ENCODE measurements around the gene C13orf46. TPM values are rescaled to one million over a fixed set of nuclear protein-coding genes. Genes with fewer than 3 reads are reported as not detected.

Gene C13orf46
- total RNA-seq, 1 donor from 2014 or later, result 0.61 TPM

GRCh38 chr13:114015111-114015968 is 41.5 kb upstream of the C13orf46 start:
- Mint-ChIP-seq H3K9me3 (no peaks in the 10 kb centered on the region), H3K4me3 (no peak overlapping the region), H3K4me1 (peaks cover 4% of the 10 kb centered on the region), H3K27me3 (no peaks in the 10 kb centered on the region), H3K36me3 (ENCODE audit: low read depth) (peaks cover 28% of the 10 kb centered on the region), H3K27ac (no peak overlapping the region)
- intact Hi-C loops (cut with micrococcal nuclease), result no loop called here
- DNase-seq, result no peak

GRCh38 chr13:114013952-114014629 is 40.2 kb upstream of the C13orf46 start:
- intact Hi-C loops (cut with micrococcal nuclease), result no loop called here
- Mint-ChIP-seq H3K27ac (no peak overlapping the region), H3K9me3 (no peaks in the 10 kb centered on the region), H3K4me1 (peaks cover 4% of the 10 kb centered on the region), H3K4me3 (no peak overlapping the region), H3K36me3 (ENCODE audit: low read depth) (peaks cover 37% of the 10 kb centered on the region), H3K27me3 (no peaks in the 10 kb centered on the region)
- no peak for DNase-seq

- H3K9me3 Mint-ChIP-seq, result no peaks in the 10 kb centered on the region
- intact Hi-C loops (cut with micrococcal nuclease), result no loop called here
- no peaks in the 10 kb centered on the region for H3K27me3 Mint-ChIP-seq
- H3K4me3 Mint-ChIP-seq, result no peak overlapping the region
- no peak overlapping the region for H3K27ac Mint-ChIP-seq
- H3K36me3 Mint-ChIP-seq (ENCODE audit: low read depth), result peaks cover 36% of the 10 kb centered on the region
- no peak for DNase-seq
- H3K4me1 Mint-ChIP-seq, result peaks cover 4% of the 10 kb centered on the region
Measured at GRCh38 chr13:114013336-114013735, 39.5 kb upstream of the C13orf46 start.

GRCh38 chr13:114012921-114013320 is 39.0 kb upstream of the C13orf46 start:
- H3K4me3 Mint-ChIP-seq, result no peak overlapping the region
- no peak for DNase-seq
- H3K27ac Mint-ChIP-seq, result no peak overlapping the region
- H3K4me1 Mint-ChIP-seq, result peaks cover 4% of the 10 kb centered on the region
- H3K9me3 Mint-ChIP-seq, result no peaks in the 10 kb centered on the region
- no peaks in the 10 kb centered on the region for H3K27me3 Mint-ChIP-seq
- peaks cover 36% of the 10 kb centered on the region for H3K36me3 Mint-ChIP-seq (ENCODE audit: low read depth)
- intact Hi-C loops (cut with micrococcal nuclease), result no loop called here

GRCh38 chr13:114012141-114012540 is 38.3 kb upstream of the C13orf46 start:
- Mint-ChIP-seq H3K4me1 (peaks cover 4% of the 10 kb centered on the region), H3K27me3 (no peaks in the 10 kb centered on the region), H3K27ac (no peak overlapping the region), H3K4me3 (no peak overlapping the region), H3K9me3 (no peaks in the 10 kb centered on the region), H3K36me3 (ENCODE audit: low read depth) (peaks cover 32% of the 10 kb centered on the region)
- no peak for DNase-seq
- intact Hi-C loops (cut with micrococcal nuclease), result no loop called here

GRCh38 chr13:114011226-114011625 is 37.4 kb upstream of the C13orf46 start:
- H3K27ac Mint-ChIP-seq, result peak overlapping the region; percentile 7

GRCh38 chr13:114010401-114011101 is 36.7 kb upstream of the C13orf46 start:
- no peaks in the 10 kb centered on the region for H3K9me3 Mint-ChIP-seq

More at GRCh38 chr13:114011226-114011625, 37.4 kb upstream of the C13orf46 start:
- H3K27me3 Mint-ChIP-seq, result no peaks in the 10 kb centered on the region
- peaks cover 25% of the 10 kb centered on the region for H3K36me3 Mint-ChIP-seq (ENCODE audit: low read depth)
- no peaks in the 10 kb centered on the region for H3K9me3 Mint-ChIP-seq
- intact Hi-C loops (cut with micrococcal nuclease), result no loop called here
- no peak for DNase-seq
- peaks cover 4% of the 10 kb centered on the region for H3K4me1 Mint-ChIP-seq
- H3K4me3 Mint-ChIP-seq, result no peak overlapping the region

GRCh38 chr13:114009590-114010400 is 35.9 kb upstream of the C13orf46 start:
- no peak for DNase-seq
- Mint-ChIP-seq H3K4me3 (no peak overlapping the region), H3K27ac (no peak overlapping the region), H3K27me3 (no peaks in the 10 kb centered on the region), H3K9me3 (no peaks in the 10 kb centered on the region), H3K4me1 (peaks cover 4% of the 10 kb centered on the region), H3K36me3 (ENCODE audit: low read depth) (peaks cover 19% of the 10 kb centered on the region)
- intact Hi-C loops (cut with micrococcal nuclease), result no loop called here

More at GRCh38 chr13:114010401-114011101, 36.7 kb upstream of the C13orf46 start:
- H3K27ac Mint-ChIP-seq, result peak overlapping the region; percentile 7
- intact Hi-C loops (cut with micrococcal nuclease), result no loop called here
- peaks cover 21% of the 10 kb centered on the region for H3K36me3 Mint-ChIP-seq (ENCODE audit: low read depth)
- H3K4me1 Mint-ChIP-seq, result peaks cover 4% of the 10 kb centered on the region
- no peaks in the 10 kb centered on the region for H3K27me3 Mint-ChIP-seq
- DNase-seq, result peak; percentile 65
- H3K4me3 Mint-ChIP-seq, result no peak overlapping the region

- Mint-ChIP-seq H3K27me3 (no peaks in the 10 kb centered on the region), H3K36me3 (ENCODE audit: low read depth) (peaks cover 21% of the 10 kb centered on the region), H3K4me3 (no peak overlapping the region), H3K27ac (no peak overlapping the region), H3K4me1 (peaks cover 4% of the 10 kb centered on the region), H3K9me3 (no peaks in the 10 kb centered on the region)
- intact Hi-C loops (cut with micrococcal nuclease), result no loop called here
- no peak for DNase-seq
Measured at GRCh38 chr13:114008964-114009589, 35.2 kb upstream of the C13orf46 start.

GRCh38 chr13:114007566-114007965 is 33.7 kb upstream of the C13orf46 start:
- intact Hi-C loops (cut with micrococcal nuclease), result no loop called here
- no peak overlapping the region for H3K27ac Mint-ChIP-seq
- no peaks in the 10 kb centered on the region for H3K9me3 Mint-ChIP-seq
- no peak overlapping the region for H3K4me3 Mint-ChIP-seq
- H3K4me1 Mint-ChIP-seq, result peaks cover 4% of the 10 kb centered on the region
- no peaks in the 10 kb centered on the region for H3K27me3 Mint-ChIP-seq
- no peak for DNase-seq
- peaks cover 21% of the 10 kb centered on the region for H3K36me3 Mint-ChIP-seq (ENCODE audit: low read depth)

GRCh38 chr13:114005206-114005724 is 31.4 kb upstream of the C13orf46 start:
- Mint-ChIP-seq H3K27me3 (no peaks in the 10 kb centered on the region), H3K9me3 (no peaks in the 10 kb centered on the region), H3K4me1 (no peaks in the 10 kb centered on the region), H3K36me3 (ENCODE audit: low read depth) (peaks cover 18% of the 10 kb centered on the region), H3K4me3 (no peak overlapping the region), H3K27ac (no peak overlapping the region)
- intact Hi-C loops (cut with micrococcal nuclease), result no loop called here
- no peak for DNase-seq

GRCh38 chr13:114004420-114005205 is 30.7 kb upstream of the C13orf46 start:
- no peak for DNase-seq
- Mint-ChIP-seq H3K27ac (no peak overlapping the region), H3K27me3 (no peaks in the 10 kb centered on the region), H3K4me1 (no peaks in the 10 kb centered on the region), H3K9me3 (no peaks in the 10 kb centered on the region), H3K36me3 (ENCODE audit: low read depth) (peaks cover 13% of the 10 kb centered on the region), H3K4me3 (no peak overlapping the region)
- intact Hi-C loops (cut with micrococcal nuclease), result no loop called here

Data from activated CD4-positive, alpha-beta T cell treated with anti-CD3 and anti-CD28 coated beads, Interleukin-2, amount 10 ng/mL, durations not matched to agents 24 days and 14 days (primary cell).